ENCODE measurements around the gene GCNA. TPM values are rescaled to one million over a fixed set of nuclear protein-coding genes. Genes with fewer than 3 reads are reported as not detected.
A peak's percentile ranks its signal among the peaks of the same experiment; 100 is the strongest.

GCNA gene
- total RNA-seq, 1 experiment from 2014 or later: 3.8 TPM

DNA sequence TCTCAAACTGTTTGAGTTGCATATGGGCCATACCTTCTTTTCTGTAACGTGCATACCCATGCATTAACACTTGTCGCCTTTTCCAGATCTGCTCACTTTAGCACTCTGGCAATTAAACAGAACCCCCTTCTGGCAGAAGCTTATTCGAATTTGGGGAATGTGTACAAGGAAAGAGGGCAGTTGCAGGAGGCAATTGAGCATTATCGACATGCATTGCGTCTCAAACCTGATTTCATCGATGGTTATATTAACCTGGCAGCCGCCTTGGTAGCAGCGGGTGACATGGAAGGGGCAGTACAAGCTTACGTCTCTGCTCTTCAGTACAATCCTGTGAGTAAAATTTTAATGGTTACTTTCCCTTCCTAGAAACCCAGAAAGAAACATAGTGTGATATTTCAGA is 40.5 kb upstream of the GCNA start:
- intact Hi-C loops (cut with micrococcal nuclease): no loop called here
- CTCF ChIA-PET: no interaction called here
- Mint-ChIP-seq H3K4me1 (ENCODE audit: insufficient read depth, unreplicated experiment) (peaks cover 16% of the 10 kb centered on the region), H3K27me3 (ENCODE audit: insufficient read depth, unreplicated experiment) (no peaks in the 10 kb centered on the region), H3K36me3 (ENCODE audit: insufficient read depth, unreplicated experiment) (no peaks in the 10 kb centered on the region), H3K27ac (ENCODE audit: low read depth, unreplicated experiment) (no peak overlapping the region), H3K4me3 (ENCODE audit: unreplicated experiment) (no peak overlapping the region), H3K9me3 (ENCODE audit: unreplicated experiment) (no peaks in the 10 kb centered on the region)
- POLR2A ChIA-PET: interaction anchor here (0.6 to 1.1 kb wide), 2 partner anchors 8 to 105 kb away, joined by 3 read pairs; no protein-coding TSS in a partner anchor
- DNase-seq (ENCODE audit: unreplicated experiment): no peak
- BruUV-seq (replicated peaks): no TSS peak
- TF ChIP-seq, protein P1, sequence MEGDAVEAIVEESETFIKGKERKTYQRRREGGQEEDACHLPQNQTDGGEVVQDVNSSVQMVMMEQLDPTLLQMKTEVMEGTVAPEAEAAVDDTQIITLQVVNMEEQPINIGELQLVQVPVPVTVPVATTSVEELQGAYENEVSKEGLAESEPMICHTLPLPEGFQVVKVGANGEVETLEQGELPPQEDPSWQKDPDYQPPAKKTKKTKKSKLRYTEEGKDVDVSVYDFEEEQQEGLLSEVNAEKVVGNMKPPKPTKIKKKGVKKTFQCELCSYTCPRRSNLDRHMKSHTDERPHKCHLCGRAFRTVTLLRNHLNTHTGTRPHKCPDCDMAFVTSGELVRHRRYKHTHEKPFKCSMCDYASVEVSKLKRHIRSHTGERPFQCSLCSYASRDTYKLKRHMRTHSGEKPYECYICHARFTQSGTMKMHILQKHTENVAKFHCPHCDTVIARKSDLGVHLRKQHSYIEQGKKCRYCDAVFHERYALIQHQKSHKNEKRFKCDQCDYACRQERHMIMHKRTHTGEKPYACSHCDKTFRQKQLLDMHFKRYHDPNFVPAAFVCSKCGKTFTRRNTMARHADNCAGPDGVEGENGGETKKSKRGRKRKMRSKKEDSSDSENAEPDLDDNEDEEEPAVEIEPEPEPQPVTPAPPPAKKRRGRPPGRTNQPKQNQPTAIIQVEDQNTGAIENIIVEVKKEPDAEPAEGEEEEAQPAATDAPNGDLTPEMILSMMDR (IDR thresholded peaks at IDR 0.05; ENCODE audit: unreplicated experiment): no peak

DNA sequence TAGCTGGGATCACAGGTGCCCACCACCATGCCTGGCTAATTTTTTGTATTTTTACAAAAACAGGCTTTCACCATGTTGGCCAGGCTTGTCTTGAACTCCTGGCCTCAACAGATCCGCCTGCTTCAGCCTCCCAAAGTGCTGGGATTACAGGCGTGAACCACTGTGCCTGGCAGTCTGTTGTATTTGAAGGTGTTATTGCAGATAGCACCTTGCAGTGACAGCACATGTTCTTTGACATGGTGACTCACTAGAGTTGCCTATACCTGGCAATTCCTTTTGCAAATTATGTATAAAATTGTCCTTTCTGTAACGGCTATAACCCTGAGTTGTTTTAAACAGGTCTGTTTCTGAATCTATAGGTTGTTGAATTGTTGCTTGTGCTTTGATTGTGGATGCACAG is 37.4 kb upstream of the GCNA start:
- Mint-ChIP-seq H3K4me3 (ENCODE audit: unreplicated experiment) (peak overlapping the region; percentile 1), H3K27me3 (ENCODE audit: insufficient read depth, unreplicated experiment) (no peaks in the 10 kb centered on the region), H3K4me1 (ENCODE audit: insufficient read depth, unreplicated experiment) (peaks cover 17% of the 10 kb centered on the region), H3K9me3 (ENCODE audit: unreplicated experiment) (no peaks in the 10 kb centered on the region), H3K27ac (ENCODE audit: low read depth, unreplicated experiment) (no peak overlapping the region), H3K36me3 (ENCODE audit: insufficient read depth, unreplicated experiment) (peaks cover 15% of the 10 kb centered on the region)
- ChIA-PET CTCF (no interaction called here), POLR2A (no interaction called here)
- intact Hi-C loops (cut with micrococcal nuclease): no loop called here
- no TSS peak for BruUV-seq (replicated peaks)
- TF ChIP-seq, protein P1 (IDR thresholded peaks at IDR 0.05; ENCODE audit: unreplicated experiment): no peak
- no peak for DNase-seq (ENCODE audit: unreplicated experiment)

- BruUV-seq (replicated peaks): TSS peak; percentile 98
- CTCF ChIA-PET: interaction anchor here (0.6 kb wide), 1 partner anchor 9 kb away, joined by 3 read pairs; no protein-coding TSS in a partner anchor
- POLR2A ChIA-PET: interaction anchor here (0.8 to 5.8 kb wide), 2 partner anchors 9 kb away, joined by 3 to 171 read pairs; partner anchors contain the start of gene OGT
- DNase-seq (ENCODE audit: unreplicated experiment): peak; percentile 43
- TF ChIP-seq, protein P1 (IDR thresholded peaks at IDR 0.05; ENCODE audit: unreplicated experiment): no peak
- H3K27ac Mint-ChIP-seq (ENCODE audit: low read depth, unreplicated experiment): no peak overlapping the region
- peaks cover 17% of the 10 kb centered on the region for H3K4me1 Mint-ChIP-seq (ENCODE audit: insufficient read depth, unreplicated experiment)
- H3K4me3 Mint-ChIP-seq (ENCODE audit: unreplicated experiment): peak overlapping the region; percentile 1
- peaks cover 21% of the 10 kb centered on the region for H3K36me3 Mint-ChIP-seq (ENCODE audit: insufficient read depth, unreplicated experiment)
- intact Hi-C loops (cut with micrococcal nuclease): no loop called here
- no peaks in the 10 kb centered on the region for H3K27me3 Mint-ChIP-seq (ENCODE audit: insufficient read depth, unreplicated experiment)
- no peaks in the 10 kb centered on the region for H3K9me3 Mint-ChIP-seq (ENCODE audit: unreplicated experiment)
Observed at GRCh38 chrX:71541210-71542022, 36.8 kb upstream of the GCNA start.

GRCh38 chrX:71542411-71542810 is 35.8 kb upstream of the GCNA start:
- no peak overlapping the region for H3K4me3 Mint-ChIP-seq (ENCODE audit: unreplicated experiment)
- BruUV-seq (replicated peaks): no TSS peak
- no peaks in the 10 kb centered on the region for H3K9me3 Mint-ChIP-seq (ENCODE audit: unreplicated experiment)
- H3K27ac Mint-ChIP-seq (ENCODE audit: low read depth, unreplicated experiment): no peak overlapping the region
- intact Hi-C loops (cut with micrococcal nuclease): no loop called here
- H3K4me1 Mint-ChIP-seq (ENCODE audit: insufficient read depth, unreplicated experiment): peaks cover 17% of the 10 kb centered on the region
- TF ChIP-seq, protein P1 (IDR thresholded peaks at IDR 0.05; ENCODE audit: unreplicated experiment): no peak
- ChIA-PET POLR2A (interaction anchor here (0.8 to 5.8 kb wide), 3 partner anchors 8 to 259 kb away, joined by 3 to 171 read pairs (median 4); partner anchors contain the start of genes NONO and OGT), CTCF (no interaction called here)
- DNase-seq (ENCODE audit: unreplicated experiment): peak; percentile 64
- no peaks in the 10 kb centered on the region for H3K27me3 Mint-ChIP-seq (ENCODE audit: insufficient read depth, unreplicated experiment)
- peaks cover 31% of the 10 kb centered on the region for H3K36me3 Mint-ChIP-seq (ENCODE audit: insufficient read depth, unreplicated experiment)

All from MCF 10A (cell line).